NCI-H2227 (cell line): ENCODE data around the gene CHST8.
A peak's percentile ranks its signal among the peaks of the same experiment; 100 is the strongest.
"Not testable (repeated sequence)": the region's sequence is repeated elsewhere in the genome, so short reads cannot be mapped to it uniquely, and the experiment has no call there.

Source experiments
- DNase-seq: peaks from one replicate; lab custom pipeline; 2025; ENCODE audit not compliant: unreplicated experiment; lab: John Stamatoyannopoulos, UW

Gene CHST8

GRCh38 chr19:33805313-33805712 is 183.6 kb downstream of the CHST8 start:
- no peak for DNase-seq

DNA sequence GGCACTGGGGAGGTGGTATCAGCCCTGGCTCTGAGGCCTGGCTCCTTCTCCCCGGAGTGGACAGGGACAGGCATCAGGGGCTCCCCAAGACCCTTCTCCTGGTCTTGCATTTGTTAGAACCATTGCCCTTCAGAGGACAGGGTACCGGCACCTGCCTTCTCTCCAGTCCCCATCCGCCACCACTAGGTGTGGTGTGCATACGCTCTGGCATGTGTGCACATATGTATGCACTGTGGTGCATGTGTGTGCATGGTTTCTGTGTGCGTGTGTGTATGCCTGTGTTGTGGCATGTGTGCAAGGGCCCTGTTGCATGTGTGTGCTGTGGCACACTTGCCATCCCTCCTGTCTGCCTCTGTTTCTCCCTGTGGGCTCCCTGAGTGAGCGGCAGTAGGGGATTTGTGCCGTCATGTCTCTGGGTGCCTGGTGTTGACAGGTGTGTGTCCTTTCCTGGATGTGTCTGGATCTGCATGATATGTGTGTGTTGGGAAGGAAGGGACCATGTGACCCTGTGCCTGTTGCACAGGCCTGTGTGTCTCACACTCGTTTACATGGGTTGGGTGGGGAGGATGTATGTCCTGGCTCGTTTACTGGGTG is 184.2 kb downstream of the CHST8 start:
- DNase-seq, result no peak

GRCh38 chr19:33806434-33806881 is 184.7 kb downstream of the CHST8 start:
- no peak for DNase-seq

DNA sequence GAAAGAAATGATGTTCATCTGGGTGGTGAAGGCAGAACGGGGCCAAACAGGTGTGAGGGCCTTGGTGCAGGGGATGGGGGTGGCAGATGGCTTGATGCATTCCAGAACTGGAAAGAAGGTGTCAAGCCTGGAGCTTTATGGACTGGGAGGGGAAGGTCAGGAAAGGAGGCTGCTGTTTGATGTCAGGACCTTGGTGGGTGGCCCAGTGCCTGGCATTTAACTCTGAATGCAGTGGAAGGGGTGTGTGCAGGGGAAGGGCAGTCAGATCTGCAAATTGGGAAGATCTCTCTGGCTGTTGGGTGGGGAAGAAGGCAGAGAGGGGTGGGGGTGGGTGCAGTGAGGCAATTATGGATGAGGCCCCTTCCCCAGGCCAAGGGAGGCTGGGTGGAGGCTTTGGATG is 186.6 kb downstream of the CHST8 start:
- DNase-seq, result no peak

GRCh38 chr19:33809960-33810359 is 188.2 kb downstream of the CHST8 start:
- no peak for DNase-seq

DNA sequence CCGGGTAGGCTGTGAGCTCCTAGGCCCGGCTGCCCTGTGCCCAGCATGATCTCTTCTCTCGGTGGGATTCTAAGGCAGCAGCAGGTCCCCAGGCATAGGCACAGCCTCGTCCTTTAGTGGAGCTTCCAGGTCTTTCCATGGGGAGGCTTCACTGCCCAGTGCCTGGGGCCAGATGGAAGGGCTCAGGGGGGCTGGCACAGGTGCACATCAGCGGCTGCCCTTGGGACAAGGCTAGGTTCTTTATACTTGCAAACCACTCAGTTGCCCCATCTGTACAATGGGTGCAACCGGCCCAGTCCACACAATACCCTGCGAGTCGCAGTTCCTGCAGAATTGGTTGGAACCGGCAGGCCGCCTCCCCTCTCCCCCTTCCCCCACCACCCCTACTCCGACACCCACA is 189.1 kb downstream of the CHST8 start:
- DNase-seq, result no peak

- DNase-seq, result no peak
Measured at GRCh38 chr19:33811246-33811645, 189.5 kb downstream of the CHST8 start.

GRCh38 chr19:33811736-33812387 is 190.1 kb downstream of the CHST8 start:
- DNase-seq, result no peak

DNA sequence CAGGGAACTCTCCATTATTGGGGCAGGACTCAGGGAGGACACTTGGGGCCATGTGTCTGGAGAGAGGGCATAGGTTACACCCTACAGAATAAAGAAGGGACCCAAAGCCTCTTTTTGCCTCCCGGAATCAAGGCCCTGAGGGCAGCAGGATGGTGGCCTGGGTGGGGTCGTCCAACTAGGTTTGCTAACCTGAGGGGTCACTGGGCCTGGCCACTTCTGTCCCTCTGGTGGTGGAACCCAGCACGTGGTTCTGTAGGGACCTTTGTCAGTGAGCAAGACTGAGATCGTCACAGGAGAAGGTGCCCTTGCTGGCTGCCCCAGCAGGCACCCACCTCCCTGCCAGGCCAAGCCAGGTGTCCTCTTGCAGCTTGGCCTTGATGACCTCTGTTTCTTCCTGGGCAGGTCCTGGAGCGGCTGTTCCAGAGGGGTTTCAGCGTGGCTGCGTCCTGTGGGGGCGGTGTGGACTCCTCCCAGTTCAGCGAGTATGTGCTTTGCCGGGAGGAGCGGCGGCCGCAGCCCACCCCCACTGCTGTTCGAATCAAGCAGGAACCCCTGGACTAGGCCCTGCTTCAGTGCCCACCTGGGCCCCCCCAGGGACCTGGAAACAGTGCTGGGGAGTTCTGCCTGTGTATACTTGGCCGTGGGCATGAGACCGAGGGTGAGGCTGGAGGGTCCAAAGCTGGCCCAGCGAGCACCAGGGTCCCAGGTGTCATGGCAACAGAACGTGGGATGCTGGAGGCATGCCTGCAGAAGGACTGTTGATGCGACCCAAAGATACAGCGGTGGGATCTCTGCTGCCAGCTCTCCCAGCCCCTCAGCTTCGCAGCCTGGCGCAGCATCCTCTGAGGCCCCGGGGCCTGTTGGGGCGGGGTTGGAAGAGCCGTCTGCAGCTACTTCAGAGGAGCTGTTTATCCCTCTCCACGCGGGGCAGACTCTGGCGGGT is 190.9 kb downstream of the CHST8 start:
- DNase-seq, result no peak

- DNase-seq, result no peak
Measured at GRCh38 chr19:33813391-33814101, 191.8 kb downstream of the CHST8 start.

DNA sequence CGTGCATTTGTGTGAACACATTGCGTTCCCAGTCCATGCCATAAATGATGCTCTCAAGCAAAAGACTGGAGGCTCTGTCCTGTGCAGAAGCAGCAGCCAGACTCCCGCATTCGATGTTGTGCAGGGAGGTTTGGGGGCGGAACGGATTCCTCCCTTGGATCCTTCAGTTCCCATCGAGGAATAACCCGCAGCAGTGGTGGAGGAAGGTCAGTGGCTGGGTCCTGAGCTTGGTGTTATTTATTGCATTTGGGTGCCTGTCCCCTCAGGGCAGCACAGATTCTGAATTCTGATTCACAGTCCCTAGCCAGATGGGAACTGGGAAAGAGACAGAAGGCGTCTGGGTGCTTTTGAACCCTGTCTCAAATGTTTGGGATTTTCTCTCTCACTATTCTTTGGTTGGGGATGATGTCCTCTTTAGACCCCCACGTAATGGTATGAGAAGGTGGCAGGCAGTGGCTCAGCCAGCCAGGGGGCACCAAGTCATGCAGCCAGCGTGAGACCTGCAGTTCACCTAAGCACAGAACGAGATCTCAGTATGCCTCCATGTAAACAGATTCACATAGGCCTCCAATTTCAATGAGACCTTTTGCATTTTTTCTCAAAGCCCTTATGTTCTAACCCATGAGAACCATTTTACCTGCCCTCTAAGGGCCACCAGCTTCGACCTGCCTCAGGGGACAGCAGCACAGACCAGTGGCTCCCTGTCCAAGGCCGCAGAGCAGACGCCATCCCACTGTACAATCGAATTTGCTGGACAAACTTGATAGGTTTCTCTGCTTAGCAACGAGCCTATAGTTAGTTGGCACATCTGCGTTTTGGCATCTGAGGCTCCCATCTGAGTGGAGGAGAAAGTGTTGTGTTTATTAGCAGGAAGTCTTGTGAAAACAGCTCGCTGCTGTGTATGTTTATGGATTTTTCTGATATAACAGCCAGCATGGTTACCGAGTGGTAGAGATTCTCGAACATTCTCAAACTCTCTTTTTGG is 192.7 kb downstream of the CHST8 start:
- DNase-seq, result no peak

- DNase-seq, result no peak
Measured at GRCh38 chr19:33815380-33816340, 193.9 kb downstream of the CHST8 start.

- DNase-seq, result no peak
Measured at GRCh38 chr19:33818411-33818810, 196.7 kb downstream of the CHST8 start.

DNA sequence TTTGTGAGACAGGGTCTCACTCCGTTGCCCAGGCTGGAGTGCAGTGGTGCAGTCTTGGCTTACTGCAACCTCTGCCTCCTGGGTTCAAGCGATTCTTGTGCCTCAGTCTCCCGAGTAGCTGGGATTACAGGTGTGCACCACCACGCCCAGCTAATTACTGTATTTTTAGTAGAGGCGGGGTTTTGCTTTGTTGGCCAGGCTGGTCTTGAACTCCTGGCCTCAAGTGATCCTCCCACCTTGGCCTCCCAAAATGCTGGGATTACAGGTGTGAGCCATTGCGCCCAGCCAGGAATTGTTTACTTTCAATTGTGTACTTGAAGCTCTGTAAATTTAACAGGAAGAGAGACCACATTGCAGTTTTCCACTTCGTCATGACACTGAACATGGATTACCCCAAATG is 197.3 kb downstream of the CHST8 start:
- DNase-seq, result not testable (repeated sequence)

- DNase-seq, result no peak
Measured at GRCh38 chr19:33819506-33819879, 197.7 kb downstream of the CHST8 start.

GRCh38 chr19:33819880-33820781 is 198.4 kb downstream of the CHST8 start:
- DNase-seq, result peak; percentile 93

GRCh38 chr19:33821871-33822270 is 200.1 kb downstream of the CHST8 start:
- no peak for DNase-seq
